ENCODE data around the gene TBCD. TPM values are rescaled to one million over a fixed set of nuclear protein-coding genes. Genes with fewer than 3 reads are reported as not detected.
A peak's percentile ranks its signal among the peaks of the same experiment; 100 is the strongest.

The TBCD gene
- total and polyA plus RNA-seq, 9 of the 15 experiments (the other 6 are each of a cell fraction or from before 2014, with no cell fraction given): 8.9 to 98.5 (median 28.0) TPM

GRCh38 chr17:82754297-82755208 is 2.7 kb downstream of the TBCD start (continued):
- peak; percentile 60; the same call in 1 of the 2 replicates for TF ChIP-seq NKRF (IDR thresholded peaks at IDR 0.05; ENCODE audit: borderline replicate concordance)
- TF ChIP-seq ZSCAN32 (CRISPR knock-in tag; IDR thresholded peaks at IDR 0.05): no peak
- no peak for TF ChIP-seq LEF1 (IDR thresholded peaks at IDR 0.05)
- TF ChIP-seq, protein P1, sequence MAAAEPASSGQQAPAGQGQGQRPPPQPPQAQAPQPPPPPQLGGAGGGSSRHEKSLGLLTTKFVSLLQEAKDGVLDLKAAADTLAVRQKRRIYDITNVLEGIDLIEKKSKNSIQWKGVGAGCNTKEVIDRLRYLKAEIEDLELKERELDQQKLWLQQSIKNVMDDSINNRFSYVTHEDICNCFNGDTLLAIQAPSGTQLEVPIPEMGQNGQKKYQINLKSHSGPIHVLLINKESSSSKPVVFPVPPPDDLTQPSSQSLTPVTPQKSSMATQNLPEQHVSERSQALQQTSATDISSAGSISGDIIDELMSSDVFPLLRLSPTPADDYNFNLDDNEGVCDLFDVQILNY (CRISPR knock-in tag; IDR thresholded peaks at IDR 0.05): no peak
- peak; percentile 84 for TF ChIP-seq MYBL2 (IDR thresholded peaks at IDR 0.05; ENCODE audit: low read depth)
- no peak for TF ChIP-seq MYBL2 (CRISPR knock-in tag; IDR thresholded peaks at IDR 0.05; ENCODE audit: borderline replicate concordance)
- no peak for TF ChIP-seq NFIX (CRISPR knock-in tag; IDR thresholded peaks at IDR 0.05; ENCODE audit: low read depth)
- no peak for TF ChIP-seq ATF1 (CRISPR knock-in tag; IDR thresholded peaks at IDR 0.05)
- TF ChIP-seq ATF1 (tag; IDR thresholded peaks at IDR 0.05): peak; percentile 60
- no peak for TF ChIP-seq NR2F6 (CRISPR knock-in tag; IDR thresholded peaks at IDR 0.05)
- peak; percentile 25 for TF ChIP-seq NUFIP1 (IDR thresholded peaks at IDR 0.05; ENCODE audit: partially characterized antibody)
- no peak for TF ChIP-seq KLF13 (tag; IDR thresholded peaks at IDR 0.05; ENCODE audit: borderline replicate concordance, low read depth)
- TF ChIP-seq, protein P2, sequence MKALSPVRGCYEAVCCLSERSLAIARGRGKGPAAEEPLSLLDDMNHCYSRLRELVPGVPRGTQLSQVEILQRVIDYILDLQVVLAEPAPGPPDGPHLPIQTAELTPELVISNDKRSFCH (CRISPR knock-in tag; IDR thresholded peaks at IDR 0.05): no peak
- TF ChIP-seq, protein P2 (tag; IDR thresholded peaks at IDR 0.05): no peak
- no peak for TF ChIP-seq SOX6 (IDR thresholded peaks at IDR 0.05)
- TF ChIP-seq, protein P3, sequence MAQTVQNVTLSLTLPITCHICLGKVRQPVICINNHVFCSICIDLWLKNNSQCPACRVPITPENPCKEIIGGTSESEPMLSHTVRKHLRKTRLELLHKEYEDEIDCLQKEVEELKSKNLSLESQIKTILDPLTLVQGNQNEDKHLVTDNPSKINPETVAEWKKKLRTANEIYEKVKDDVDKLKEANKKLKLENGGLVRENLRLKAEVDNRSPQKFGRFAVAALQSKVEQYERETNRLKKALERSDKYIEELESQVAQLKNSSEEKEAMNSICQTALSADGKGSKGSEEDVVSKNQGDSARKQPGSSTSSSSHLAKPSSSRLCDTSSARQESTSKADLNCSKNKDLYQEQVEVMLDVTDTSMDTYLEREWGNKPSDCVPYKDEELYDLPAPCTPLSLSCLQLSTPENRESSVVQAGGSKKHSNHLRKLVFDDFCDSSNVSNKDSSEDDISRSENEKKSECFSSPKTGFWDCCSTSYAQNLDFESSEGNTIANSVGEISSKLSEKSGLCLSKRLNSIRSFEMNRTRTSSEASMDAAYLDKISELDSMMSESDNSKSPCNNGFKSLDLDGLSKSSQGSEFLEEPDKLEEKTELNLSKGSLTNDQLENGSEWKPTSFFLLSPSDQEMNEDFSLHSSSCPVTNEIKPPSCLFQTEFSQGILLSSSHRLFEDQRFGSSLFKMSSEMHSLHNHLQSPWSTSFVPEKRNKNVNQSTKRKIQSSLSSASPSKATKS (CRISPR knock-in tag; IDR thresholded peaks at IDR 0.05): no peak
- TF ChIP-seq ZFX (CRISPR knock-in tag; IDR thresholded peaks at IDR 0.05): no peak
- peak; percentile 67 for TF ChIP-seq BHLHE40 (IDR thresholded peaks at IDR 0.05; ENCODE audit: low read length)
